HG02610 (cell line): ENCODE results near the gene KRT38.
"Not testable (repeated sequence)": the region's sequence is repeated elsewhere in the genome, so short reads cannot be mapped to it uniquely, and the experiment has no call there.

ENCODE experiments used
- ATAC-seq: cut with Tn5 transposase; IDR thresholded peaks from one replicate; pipeline ENCODE4 v1.9.1; 2021; ENCODE audit warnings: mild to moderate bottlenecking, moderate library complexity; ENCODE audit not compliant: unreplicated experiment

Gene KRT38

GRCh38 chr17:41463746-41464145 is 23.0 kb upstream of the KRT38 start:
- no peak for ATAC-seq

- no peak for ATAC-seq
These were observed 21.9 kb upstream of the KRT38 start for GRCh38 chr17:41462705-41463104.

- ATAC-seq, result no peak
These were observed 16.9 kb upstream of the KRT38 start for GRCh38 chr17:41457676-41458075.

DNA sequence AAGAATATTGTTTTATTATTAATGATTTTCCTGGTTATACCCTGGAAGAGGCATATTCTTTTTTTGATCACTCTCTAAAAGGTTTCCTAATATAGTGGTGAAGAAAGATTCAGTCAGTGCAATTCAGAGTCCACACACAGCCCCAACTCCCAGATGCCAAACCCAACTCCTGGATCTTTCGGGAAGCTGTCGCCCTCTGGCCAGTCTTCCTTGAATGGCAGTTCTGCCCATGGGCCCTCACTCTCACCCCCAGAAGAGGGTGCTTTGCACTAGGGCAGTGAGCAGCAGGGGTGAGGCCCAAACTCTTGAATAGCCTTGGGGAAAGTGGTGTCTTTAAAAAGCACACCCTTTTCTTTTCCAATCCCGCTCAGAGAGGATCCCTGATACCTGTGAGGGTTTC is 15.4 kb upstream of the KRT38 start:
- ATAC-seq, result no peak

- ATAC-seq, result no peak
These were observed 14.5 kb upstream of the KRT38 start for GRCh38 chr17:41455236-41455635.

GRCh38 chr17:41453066-41453465 is 12.3 kb upstream of the KRT38 start:
- no peak for ATAC-seq

DNA sequence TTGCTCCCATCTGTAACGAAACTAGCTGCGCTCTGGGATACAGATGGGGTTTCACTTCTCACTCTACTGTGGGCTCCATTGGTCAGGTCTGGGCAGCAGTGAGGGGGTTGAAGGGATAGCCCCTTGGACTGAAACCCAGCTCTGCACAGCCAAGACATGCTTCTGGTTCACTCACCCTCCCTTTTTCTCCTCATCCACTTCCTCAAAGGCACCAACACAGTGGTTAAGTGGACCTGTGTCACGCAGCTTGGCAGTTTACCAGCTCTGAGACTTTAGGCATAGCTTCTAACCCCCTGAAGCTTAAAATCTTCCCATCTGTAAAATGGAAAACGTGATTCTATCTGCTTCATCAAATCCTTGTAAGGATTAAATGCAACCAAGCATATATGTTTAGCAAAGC is 11.5 kb upstream of the KRT38 start:
- no peak for ATAC-seq

- no peak for ATAC-seq
These were observed 10.5 kb upstream of the KRT38 start for GRCh38 chr17:41451154-41451728.

DNA sequence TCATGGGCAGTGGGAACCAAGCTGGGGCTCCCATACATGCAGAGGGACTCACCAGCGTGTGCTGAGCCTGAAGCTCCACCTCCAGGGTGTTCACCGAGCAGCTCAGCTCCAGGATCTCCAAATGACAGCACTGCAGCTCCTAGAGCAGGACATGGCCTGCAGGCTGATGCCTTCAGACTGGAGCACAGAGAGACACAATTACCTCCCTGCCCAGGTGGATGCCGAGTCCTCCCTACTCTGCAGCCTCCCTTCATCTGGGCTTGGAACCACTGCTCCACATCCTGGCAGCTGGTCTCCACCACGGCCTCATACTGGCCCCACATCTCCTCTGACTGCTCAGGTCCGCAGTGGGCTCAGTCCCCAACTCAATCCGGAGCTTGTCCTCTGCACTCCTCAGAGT is 8.2 kb upstream of the KRT38 start:
- ATAC-seq, result no peak

GRCh38 chr17:41448506-41448905 is 7.7 kb upstream of the KRT38 start:
- no peak for ATAC-seq

- no peak for ATAC-seq
These were observed 6.0 kb upstream of the KRT38 start for GRCh38 chr17:41446806-41447205.

- no peak for ATAC-seq
These were observed 3.9 kb upstream of the KRT38 start for GRCh38 chr17:41444640-41445039.

DNA sequence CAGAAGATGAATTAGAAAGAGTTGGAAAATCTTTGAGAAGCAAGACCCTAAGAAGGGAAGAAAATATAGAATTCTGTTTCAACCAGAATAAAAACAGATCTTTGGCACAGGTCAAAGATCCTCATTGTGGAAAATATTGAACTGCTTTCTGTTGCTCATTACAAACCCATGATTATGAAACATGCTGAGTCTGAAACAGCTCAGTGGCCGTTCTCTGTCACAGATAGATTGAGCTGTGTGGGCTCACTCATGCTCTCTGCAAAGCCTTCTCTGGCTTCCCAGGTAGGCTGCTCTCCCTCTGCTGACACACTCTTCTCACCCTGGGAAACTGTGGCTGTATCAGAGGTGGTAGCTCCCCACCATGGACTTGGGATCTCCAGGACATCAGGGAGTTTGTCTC is 3.4 kb upstream of the KRT38 start:
- ATAC-seq, result no peak

DNA sequence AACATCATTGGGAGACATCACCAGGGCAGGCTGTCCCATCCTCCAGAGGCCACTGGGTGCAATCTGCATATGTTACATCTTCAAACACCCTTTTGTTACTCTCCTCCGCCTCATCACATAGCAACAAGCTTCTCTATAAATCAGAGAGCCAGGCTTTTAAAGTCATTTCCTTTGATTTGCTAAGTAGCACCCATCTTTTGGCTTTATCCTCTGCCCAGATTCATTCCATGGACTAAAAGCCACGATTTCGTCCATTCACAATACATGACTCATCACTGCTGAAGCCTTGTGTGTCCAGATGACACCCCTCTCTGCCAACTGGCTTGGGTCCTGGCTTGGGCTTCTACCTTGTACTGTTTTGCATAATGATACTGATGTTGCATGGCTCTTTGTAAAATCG is 2.0 kb upstream of the KRT38 start:
- ATAC-seq, result no peak

GRCh38 chr17:41439375-41439774 is 1.4 kb downstream of the KRT38 start:
- no peak for ATAC-seq

DNA sequence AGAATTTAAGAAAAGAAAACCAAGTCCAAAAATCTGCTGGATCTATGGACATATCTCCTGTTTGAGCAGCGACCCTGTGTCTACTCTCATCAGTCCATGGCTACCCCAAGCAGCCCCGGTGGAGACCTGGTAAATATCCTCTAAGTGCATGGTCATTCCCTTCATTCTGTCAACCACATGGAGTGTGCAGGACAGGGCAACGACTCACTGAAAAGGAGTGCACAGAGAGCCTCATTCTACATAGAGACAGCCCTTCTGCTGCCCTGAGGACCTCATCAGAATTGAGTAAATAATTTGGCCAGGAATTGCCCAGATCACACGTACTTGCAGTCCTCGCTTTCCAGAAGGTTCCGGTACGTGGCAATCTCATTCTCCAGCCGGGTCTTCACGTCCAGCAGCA is 3.0 kb downstream of the KRT38 start:
- no peak for ATAC-seq

- ATAC-seq, result no peak
These were observed 3.5 kb downstream of the KRT38 start for GRCh38 chr17:41437254-41437653.

DNA sequence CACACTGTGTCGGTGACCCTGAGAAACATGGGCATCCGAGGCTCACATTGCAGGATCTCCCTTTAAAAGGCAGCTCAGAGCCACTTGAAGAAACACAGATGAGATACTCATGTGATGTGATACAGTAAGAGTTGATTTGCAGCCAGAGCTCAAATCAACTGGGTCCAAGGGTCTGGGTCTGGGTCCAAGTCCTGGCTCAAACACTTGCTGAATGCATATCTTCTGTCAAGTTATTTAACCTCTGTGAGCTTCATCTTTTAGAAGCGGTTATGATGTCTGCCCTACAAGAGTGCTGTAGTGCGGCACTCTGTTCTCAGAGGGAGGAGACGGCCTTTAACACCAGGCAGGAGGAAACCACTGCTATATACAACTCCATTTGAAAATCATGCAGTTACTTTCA is 6.4 kb downstream of the KRT38 start:
- no peak for ATAC-seq

GRCh38 chr17:41434005-41434404 is 6.8 kb downstream of the KRT38 start:
- no peak for ATAC-seq

DNA sequence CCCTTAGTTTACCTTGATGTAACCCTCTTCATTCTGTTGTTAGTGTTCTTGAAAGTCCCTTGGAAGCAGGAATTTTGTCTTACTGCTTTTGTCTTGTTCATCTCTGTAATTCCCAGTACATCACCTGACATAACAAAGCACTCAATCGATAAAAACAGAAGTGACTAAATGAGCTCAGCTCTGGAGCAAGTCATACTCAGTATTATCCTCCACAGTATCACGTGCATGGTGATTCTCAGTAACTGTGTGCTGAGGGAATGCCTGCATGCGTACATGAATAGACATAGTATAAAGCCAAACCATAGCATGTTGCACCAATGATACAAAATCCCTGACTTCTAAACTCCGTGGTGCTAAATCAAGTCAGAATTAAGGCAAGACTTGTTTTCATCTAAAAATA is 7.2 kb downstream of the KRT38 start:
- no peak for ATAC-seq

DNA sequence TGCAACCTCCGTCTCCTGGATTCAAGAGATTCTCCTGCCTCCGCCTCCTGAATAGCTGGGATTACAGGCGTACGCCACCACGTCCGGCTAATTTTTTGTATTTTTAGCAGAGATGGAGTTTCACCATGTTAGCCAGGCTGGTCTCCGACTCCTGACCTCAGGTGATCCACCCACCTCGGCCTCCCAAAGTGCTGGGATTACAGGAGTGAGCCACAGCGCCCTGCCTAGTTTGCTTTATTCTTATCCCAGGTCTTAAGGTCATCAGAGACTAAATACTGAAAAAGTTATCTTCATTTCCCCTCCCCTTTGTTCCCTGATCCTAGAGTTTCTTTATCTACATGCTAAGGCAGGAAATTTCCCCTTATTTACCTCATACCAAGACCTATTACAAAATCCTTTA is 10.4 kb downstream of the KRT38 start:
- not testable (repeated sequence) for ATAC-seq

DNA sequence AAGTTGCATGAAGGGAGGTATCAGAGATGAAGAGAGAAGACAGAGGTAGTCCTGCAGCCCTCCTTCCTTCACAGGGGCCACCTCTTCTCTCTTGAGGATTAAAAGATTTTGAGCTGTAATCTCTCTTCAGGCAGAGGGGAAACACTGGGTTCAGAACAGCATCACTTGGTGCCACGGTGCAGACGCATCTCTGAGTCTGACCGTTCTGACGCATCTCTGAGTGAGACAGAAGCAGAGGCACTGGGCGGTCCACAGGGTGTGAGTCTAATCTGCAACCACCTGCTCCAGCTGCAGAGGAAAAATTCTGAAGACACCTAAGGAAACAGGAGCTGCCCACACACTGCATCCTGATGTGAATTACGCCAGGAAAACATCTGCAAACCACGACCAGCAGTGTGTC is 11.1 kb downstream of the KRT38 start:
- ATAC-seq, result no peak

DNA sequence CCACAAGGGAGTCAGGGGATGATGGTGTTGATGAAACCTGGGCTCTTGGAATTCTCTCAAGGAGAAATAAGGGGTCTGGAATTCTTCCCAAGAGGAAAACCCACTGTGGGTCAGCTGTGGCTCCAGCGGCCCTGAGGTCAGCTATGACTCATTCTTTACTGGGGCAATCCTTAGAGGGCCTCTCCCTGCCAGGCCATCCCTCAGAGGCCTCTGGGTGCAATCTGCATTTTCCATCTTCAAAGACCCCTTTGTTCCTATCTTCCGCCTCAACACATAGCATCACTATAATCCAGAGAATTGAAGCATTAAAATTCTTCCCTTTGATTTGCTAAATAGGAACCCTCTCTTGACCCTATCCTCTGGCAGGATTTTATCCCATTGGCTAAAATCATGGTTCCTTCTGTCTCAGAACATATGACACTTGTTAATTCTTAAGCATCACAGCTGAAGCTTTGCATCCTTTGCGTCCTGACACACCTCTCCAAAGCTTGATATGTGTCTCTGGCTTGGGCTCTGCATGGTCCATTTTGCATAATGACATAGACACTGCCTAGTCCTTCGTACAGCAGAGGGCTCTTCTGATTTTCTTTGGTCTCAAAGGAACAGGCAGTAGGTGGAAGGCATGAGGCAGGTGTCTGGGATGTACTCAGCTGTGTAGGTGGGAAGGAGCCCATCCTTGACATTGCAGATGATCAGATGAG is 12.0 kb downstream of the KRT38 start:
- ATAC-seq, result no peak
